GM19397 (cell line): ENCODE data around the gene KAZN.

Experiments used
- ATAC-seq: cut with Tn5 transposase; IDR thresholded peaks from one replicate; pipeline ENCODE4 v1.9.1; 2021; ENCODE audit warnings: mild to moderate bottlenecking, moderate library complexity; ENCODE audit not compliant: unreplicated experiment

Gene KAZN

DNA sequence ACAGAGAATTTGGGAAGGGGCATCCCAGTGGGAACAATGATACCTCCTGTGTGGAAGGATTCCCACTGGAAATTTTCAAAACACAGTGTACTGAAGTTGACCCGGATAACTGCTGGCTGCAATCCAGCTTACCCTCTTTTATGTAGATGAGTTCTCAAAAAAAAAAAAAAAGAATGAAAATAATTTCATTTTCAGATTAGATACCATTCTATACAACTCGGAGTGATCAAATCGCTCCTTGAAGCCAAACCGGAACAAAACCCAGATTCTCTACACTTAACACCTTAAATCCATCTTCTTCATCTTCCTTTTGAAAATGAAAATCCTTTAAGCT lies 69.1 kb downstream of the KAZN start:
- no peak for ATAC-seq

GRCh38 chr1:14668538-14668937 lies 70.1 kb downstream of the KAZN start:
- no peak for ATAC-seq

GRCh38 chr1:14672005-14672404 lies 73.5 kb downstream of the KAZN start:
- ATAC-seq: no peak

- ATAC-seq: no peak
Observed at GRCh38 chr1:14674030-14674429, 75.5 kb downstream of the KAZN start.

GRCh38 chr1:14676400-14676799 lies 77.9 kb downstream of the KAZN start:
- no peak for ATAC-seq

DNA sequence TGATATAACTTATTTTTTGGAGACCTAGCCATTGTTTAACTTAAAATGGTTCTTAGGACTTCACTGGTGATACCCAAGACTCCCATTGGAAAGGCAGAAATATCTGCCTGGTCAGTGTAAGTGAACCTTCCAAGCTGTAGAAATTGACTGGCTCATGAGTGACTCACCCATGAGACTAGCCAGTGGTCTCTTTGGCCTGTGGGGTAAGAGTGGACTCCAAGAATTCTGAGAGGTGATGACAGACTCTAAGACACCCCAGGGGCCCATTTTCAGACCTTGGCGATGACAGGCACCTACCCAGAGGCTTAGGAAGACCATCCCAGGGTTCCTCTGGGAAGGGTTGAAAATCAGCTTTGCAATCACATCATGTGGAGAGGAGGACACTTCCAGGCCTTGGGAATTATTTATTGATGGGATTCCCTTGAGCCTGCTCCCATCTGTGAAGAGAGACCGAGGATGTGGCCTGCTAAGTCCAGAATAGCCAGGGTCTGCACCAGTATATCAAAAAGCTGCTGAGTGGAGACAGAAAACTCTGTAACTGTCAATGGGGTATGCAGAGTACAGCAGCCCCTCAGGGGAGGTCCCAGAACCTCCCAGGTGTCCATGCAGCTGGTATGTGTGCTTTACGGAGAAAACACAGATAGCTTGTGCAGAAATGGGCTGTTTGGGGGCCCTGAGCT lies 78.9 kb downstream of the KAZN start:
- ATAC-seq: no peak

DNA sequence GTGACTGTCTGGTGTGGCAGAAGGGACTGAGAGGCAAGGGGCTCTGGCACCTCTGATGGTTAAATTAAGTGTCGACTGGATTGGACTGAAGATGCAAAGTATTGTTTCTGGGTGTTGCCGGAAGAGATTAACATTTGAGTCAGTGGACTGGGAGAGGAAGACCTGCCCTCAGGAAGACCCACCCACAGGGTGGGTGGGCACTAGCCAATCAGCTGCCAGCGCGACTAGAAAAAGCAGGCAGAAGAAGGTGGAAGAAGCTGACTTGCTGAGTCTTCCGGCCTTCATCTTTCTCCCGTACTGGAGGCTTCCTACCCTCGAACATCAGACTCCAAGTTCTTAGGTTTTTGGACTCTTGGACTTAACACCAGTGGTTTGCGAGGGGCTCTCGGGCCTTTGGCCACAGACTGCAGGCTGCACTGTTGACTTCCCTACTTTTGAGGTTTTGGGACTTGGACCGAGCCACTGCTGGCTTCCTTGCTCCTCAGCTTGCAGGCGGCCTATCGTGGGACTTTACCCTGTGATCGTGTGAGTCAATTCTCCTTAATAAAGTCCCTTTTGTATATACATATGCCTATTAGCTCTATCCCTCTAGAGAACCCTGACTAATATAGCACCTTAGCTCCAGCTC lies 79.6 kb downstream of the KAZN start:
- ATAC-seq: no peak

DNA sequence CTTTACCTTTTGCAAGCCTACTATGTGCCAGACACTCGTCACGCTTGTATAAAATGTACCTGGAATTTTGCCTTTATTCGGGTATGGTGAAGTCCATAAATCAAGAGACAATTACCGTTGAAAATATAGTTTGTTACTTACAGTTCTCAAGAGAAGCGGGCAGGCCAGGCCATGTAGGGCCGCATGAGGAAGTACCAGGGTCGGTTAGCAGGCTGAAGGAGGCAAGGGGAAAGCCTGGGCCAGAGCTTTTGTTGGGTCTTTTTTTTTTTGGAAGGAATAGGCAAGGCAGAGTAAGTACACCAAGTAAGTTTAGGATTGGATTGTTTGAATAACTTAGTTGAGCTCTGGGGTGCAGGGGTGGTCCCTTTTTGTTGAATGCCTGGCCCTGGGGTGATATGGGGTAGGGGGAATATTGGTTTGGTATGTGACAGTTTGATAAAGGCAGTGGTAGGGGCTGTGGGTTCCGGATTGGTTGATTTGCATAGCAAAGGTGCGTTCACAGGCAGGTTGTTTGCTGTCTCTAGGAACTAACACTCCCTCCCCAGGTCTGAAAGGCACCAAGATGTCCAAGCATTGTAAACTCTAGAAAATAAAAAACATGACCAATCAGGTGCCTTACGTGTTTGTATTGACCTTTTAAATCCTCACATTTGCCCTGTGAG lies 80.7 kb downstream of the KAZN start:
- ATAC-seq: no peak

DNA sequence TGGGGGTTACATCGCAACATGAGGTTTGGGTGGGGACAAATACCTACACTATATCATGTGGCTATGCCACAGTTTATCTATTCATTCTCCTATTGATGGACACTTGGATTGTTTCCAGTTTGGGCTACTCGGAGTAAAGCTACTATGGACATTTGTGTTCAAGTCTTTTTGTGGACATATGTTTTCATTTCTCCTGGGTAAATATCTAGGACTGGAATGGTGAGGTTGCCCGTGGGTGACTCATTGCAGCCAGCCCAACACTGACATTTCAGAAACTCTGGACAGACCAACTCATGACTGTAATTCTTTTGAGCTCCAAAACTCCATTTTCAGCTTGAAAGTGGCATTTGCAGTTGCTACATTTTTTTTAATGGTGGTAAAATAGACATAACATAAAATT lies 82.7 kb downstream of the KAZN start:
- no peak for ATAC-seq

DNA sequence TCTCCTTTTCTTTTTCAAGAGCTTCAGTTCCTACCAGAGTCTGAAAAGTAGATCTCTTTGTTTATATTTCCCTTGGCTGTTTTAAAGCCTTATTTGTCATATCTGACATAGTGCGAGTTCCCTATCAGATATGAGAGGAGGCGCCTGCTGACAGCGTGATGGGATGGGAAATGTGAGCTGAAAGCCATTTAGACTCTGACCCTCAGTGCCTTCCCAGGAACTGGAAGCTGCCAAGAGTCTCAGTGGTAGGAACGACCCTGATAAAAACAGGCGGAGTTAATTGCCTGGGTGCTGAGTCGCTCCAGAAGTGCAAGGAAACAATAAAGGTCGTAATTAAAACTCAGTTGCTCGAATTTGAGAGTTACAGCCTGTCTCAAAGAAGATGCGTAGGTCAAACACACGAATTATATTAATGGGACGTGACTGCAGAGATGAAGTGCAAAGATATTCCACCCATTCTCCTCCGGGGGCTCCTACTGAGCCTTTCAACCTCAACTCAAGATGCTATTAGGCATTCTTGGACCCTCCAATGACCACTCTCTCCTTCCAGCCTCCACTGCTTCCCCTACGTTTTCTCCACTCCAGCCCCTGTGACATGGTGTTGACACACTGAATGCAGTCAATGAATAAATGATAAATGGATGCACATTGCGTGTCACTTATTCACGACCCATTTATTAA lies 84.6 kb downstream of the KAZN start:
- ATAC-seq: no peak

DNA sequence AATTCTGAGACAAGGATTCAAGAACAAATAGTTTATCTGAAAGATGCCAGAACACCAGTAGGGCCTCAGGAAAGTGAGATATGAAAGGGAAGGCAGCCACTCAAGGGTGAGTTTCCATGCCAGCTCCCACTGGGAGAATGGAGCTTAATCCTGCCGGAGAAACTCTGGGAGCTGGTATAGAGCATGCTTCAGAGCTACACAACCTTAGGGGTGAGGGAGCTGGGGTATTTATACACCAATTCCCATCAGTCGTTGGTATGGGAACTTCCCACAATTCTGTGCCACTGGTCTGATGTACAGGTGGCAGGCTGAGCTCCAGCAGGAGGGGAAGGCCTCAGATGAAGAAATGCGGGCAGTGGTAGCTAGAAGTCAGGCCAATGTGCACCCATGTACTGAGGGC lies 86.6 kb downstream of the KAZN start:
- ATAC-seq: no peak

GRCh38 chr1:14686701-14687100 lies 88.2 kb downstream of the KAZN start:
- no peak for ATAC-seq

DNA sequence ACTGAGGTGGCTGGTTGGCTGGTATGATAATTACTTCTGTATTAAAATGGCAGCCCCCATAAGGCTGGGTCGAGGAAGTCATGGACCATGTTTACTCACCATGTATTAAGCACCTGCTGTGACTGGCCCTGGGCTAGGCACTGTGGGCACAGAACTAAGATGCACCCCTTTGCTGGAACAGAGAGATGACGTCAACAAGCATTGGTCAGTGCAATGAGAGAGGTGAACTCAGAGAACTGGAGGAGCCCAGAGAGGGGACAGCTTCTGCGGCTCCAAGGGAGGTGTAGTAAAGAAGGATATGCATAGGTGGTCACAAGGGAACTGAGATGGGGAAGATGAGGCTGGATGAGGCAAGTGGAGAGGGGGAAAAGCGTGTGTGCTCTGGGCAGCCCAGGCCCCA lies 88.7 kb downstream of the KAZN start:
- ATAC-seq: no peak

- ATAC-seq: no peak
Observed at GRCh38 chr1:14689996-14690615, 91.6 kb downstream of the KAZN start.

DNA sequence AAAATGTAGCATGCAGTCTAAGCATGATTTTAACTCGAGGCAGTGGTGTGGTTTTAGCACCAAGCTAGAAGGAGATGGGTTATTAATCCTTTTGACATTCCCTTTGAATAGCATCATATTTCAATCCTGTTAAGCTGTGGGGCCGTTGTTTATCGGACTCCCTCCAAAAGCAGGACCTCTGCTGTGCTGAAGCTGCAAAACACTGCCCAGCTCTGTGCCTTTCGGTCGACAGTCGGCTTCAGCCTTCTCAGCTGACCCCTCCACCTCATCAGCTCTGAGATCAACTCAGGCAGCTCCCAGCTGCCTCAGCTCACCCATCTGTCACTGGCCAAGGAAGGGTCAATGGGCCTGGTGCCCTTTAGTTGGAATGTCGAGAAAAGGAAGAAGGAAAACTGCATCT lies 95.5 kb downstream of the KAZN start:
- no peak for ATAC-seq

DNA sequence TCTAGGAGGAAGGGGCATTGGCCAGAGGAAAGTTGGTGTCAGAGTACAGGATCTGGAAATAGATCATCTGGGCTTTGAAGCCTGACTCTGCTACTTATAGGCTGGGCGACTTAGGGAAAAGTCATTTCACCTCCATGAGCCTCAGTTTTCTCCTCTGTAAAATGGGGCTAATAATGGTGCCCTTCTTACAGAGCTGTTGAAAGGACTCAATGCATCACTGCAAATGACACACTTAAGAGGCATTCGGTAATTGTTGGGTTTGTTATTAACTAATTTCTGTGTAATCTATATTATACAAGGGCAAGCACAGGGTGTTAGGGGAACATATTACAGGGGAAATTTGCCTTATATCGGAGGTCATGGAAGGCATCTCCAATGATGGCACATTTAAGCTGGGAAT lies 96.1 kb downstream of the KAZN start:
- no peak for ATAC-seq

GRCh38 chr1:14696761-14697160 lies 98.3 kb downstream of the KAZN start:
- no peak for ATAC-seq

- no peak for ATAC-seq
Observed at GRCh38 chr1:14697353-14697752, 98.9 kb downstream of the KAZN start.

GRCh38 chr1:14698314-14698713 lies 99.8 kb downstream of the KAZN start:
- no peak for ATAC-seq

- no peak for ATAC-seq
Observed at GRCh38 chr1:14699620-14700019, 101.1 kb downstream of the KAZN start.

DNA sequence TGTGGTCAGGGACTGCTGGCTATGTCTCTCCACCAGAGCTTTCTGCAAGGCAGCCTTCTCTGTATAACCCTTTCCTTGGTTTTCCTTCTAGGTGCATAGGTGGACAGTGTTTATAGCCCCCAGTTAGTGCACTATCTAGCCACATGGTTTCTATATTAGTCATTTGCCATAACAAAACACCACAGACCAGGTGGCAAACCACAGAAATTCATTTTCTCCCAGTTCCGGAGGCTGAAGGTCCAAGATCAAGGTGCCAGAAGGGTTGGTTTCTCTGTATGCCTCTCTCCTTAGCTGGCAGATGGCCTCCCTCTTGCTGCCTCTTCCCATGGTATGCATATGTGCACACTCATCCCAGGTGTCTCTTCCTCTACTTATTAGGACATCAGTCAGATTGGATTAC lies 106.4 kb downstream of the KAZN start:
- no peak for ATAC-seq

DNA sequence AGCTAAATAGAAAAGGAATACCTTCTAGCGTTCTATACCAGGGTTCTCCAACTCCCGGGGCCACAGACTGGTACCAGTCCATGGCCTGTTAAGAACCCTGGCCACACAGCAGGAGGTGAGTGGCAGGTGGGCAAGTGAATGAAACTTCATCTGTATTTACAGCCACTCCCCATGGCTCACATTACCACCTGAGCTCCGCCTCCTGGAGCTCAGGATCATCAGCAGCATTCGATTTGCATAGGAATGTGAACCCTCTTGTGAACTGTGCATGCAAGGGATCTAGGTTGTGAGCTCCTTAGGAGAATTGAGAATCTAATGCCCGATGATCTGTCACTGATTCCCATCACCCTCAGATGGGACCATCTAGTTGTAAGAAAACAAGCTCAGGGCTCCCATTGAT lies 107.3 kb downstream of the KAZN start:
- no peak for ATAC-seq
